ENCODE measurements around the gene RFX6. TPM values are rescaled to one million over a fixed set of nuclear protein-coding genes. Genes with fewer than 3 reads are reported as not detected.

The RFX6 gene
- total RNA-seq, 2 donors from 2014 or later, result 0.59 to 1.6 TPM

GRCh38 chr6:116894669-116895068 lies 17.6 kb downstream of the RFX6 start:
- no peak for TF ChIP-seq CTCF (IDR thresholded peaks at IDR 0.05)
- Histone ChIP-seq H3K27me3 (no peaks in the 10 kb centered on the region), H3K9me3 (no peaks in the 10 kb centered on the region), H3K4me1 (no peaks in the 10 kb centered on the region), H3K36me3 (no peaks in the 10 kb centered on the region), H3K27ac (no peak overlapping the region), H3K9ac (ENCODE audit: low read depth in 2 of 2, low read length in 2 of 2) (no peak overlapping the region), H3K4me3 (no peak overlapping the region)
- no peak for DNase-seq
- intact Hi-C loops (cut with DNase I), result no loop called here

DNA sequence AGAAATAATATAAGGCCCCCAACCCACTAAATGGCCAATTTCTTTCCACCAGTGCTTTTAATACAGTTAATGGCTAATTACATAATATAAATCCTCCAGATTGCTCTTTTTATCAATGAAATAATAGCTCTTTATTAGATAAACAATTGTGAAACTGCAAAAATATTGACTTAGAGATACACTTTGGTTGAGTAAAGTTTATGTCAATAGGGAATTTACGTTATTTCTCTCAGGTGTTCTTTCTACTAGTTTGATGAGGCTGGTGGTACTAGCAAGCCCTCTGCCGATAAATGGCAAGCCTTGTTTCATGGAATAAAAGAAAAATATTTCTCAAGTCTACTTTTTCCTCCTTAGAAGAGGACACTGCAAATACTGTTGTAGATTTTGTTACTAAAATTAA lies 18.9 kb downstream of the RFX6 start:
- Histone ChIP-seq H3K9ac (ENCODE audit: low read depth in 2 of 2, low read length in 2 of 2) (no peak overlapping the region), H3K36me3 (no peaks in the 10 kb centered on the region), H3K9me3 (no peaks in the 10 kb centered on the region), H3K27ac (no peak overlapping the region), H3K4me1 (no peaks in the 10 kb centered on the region), H3K27me3 (no peaks in the 10 kb centered on the region), H3K4me3 (no peak overlapping the region)
- intact Hi-C loops (cut with DNase I), result no loop called here
- no peak for DNase-seq
- no peak for TF ChIP-seq CTCF (IDR thresholded peaks at IDR 0.05)

- Histone ChIP-seq H3K27me3 (no peaks in the 10 kb centered on the region), H3K27ac (no peak overlapping the region), H3K4me1 (no peaks in the 10 kb centered on the region), H3K4me3 (no peak overlapping the region), H3K36me3 (no peaks in the 10 kb centered on the region), H3K9ac (ENCODE audit: low read depth in 2 of 2, low read length in 2 of 2) (no peak overlapping the region), H3K9me3 (no peaks in the 10 kb centered on the region)
- intact Hi-C loops (cut with DNase I), result no loop called here
- TF ChIP-seq CTCF (IDR thresholded peaks at IDR 0.05), result no peak
- no peak for DNase-seq
Observed at GRCh38 chr6:116902634-116903033, 25.6 kb downstream of the RFX6 start.

DNA sequence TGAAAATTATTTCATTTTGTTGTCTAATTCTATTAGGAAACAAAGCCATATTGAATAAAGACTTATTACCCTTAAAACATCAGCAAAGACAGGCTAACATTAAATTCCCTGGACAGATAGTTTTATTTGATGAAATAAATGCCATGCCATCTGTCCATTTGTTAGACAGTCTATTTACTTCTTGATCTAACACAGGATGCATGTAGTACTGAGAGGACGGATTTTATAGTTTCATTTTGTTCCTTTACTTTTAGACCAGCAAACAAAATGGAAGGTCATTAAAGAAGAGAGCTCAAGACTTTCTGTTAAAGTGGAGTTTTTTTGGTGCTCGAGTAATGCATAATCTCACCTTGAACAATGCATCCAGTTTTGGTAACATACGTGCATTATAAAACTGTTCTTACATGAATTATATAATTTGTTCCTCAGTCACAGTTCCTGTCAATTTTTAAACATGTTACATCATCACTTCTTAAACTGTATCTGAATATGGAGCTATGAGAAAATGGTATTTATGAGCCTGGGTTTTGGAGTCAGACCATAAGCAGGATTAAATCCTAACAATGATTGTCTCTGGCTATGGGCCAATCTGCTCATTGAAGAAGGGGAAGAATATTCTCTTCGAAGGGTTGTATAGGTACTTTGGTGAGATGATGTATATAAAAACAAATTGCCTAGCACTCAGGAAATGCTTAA lies 46.0 kb downstream of the RFX6 start:
- Histone ChIP-seq H3K27me3 (no peaks in the 10 kb centered on the region), H3K9me3 (no peaks in the 10 kb centered on the region), H3K27ac (no peak overlapping the region), H3K9ac (ENCODE audit: low read depth in 2 of 2, low read length in 2 of 2) (no peak overlapping the region), H3K4me3 (no peak overlapping the region), H3K36me3 (no peaks in the 10 kb centered on the region), H3K4me1 (no peaks in the 10 kb centered on the region)
- DNase-seq, result no peak
- intact Hi-C loops (cut with DNase I), result no loop called here
- TF ChIP-seq CTCF (IDR thresholded peaks at IDR 0.05), result no peak

DNA sequence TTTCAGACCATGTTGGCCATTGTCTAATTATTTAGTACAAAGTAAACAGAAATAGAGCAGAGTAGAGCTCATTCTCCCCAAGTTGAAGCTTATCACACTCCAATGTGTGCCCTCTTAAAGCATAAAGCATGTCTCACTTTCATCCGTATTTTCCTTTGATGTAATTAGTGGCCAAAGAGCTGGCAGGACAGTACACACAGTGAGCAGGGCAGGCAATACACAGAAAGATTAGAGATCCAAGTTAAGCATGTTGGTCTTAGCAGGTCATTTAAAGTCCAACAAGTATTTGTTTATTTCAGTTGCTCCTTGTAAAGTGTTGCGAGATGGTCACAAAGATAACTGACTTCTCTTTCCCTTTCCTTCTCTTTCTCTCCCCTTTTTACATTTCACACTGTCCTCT lies 47.2 kb downstream of the RFX6 start:
- no peak for DNase-seq
- no peak for TF ChIP-seq CTCF (IDR thresholded peaks at IDR 0.05)
- Histone ChIP-seq H3K36me3 (no peaks in the 10 kb centered on the region), H3K4me3 (no peak overlapping the region), H3K27me3 (no peaks in the 10 kb centered on the region), H3K27ac (no peak overlapping the region), H3K4me1 (no peaks in the 10 kb centered on the region), H3K9me3 (no peaks in the 10 kb centered on the region), H3K9ac (ENCODE audit: low read depth in 2 of 2, low read length in 2 of 2) (no peak overlapping the region)
- intact Hi-C loops (cut with DNase I), result no loop called here

Data from colonic mucosa (tissue), 4 donors.